Epidermal melanocyte (primary cell): ENCODE results near the gene PUS1.

ENCODE experiments used
- DNase-seq: peaks from one replicate; pipeline ENCODE4 v3.0.0; 2011; ENCODE audit warnings: low spot score; ENCODE audit not compliant: insufficient read length

The PUS1 gene

DNA sequence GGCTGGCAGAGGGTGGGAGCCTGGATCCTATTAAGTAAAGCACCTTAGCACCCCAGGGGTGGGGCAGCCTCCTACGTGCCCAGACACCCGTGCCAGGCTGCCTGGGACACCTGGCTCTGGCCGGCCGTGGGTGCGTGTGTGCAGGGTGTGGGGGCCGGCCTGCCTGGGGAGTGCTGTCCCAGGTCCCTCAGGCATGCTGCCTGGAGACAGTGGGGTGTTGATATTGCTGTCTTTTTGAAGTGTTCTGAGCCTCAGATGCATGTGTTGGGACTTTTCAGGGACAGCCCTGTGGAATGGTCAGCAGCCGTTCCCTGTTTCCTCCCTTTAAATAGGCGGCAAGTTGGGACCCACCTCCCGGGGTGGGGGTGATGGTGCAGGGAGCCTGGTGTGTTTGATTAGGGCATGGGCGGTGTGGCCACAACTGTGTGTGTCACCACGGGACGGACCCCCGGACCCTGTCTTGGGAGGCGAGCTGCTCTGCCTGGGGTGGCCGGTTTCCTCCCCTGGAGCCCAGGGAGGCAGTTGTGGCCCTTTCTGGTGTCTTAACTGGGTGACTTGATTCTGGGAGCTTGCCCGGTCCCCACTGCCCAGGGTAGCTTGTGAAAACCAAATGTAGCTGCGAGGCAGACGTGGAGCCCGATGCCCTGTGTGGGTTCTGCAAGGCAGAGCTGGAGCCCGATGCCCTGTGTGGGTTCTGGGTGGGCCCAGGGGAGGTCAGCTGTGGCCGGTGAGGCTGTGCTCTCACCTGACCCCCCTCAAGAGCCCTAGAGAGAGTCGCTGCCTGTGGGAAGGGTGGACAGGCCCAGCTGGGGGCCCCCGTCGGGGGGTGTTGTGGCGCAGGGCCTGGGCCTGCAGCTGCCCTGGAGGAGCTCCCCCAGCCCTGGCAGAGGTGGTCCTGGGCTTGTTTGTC is 26.5 kb upstream of the PUS1 start:
- no peak for DNase-seq

GRCh38 chr12:131903270-131904255 is 25.5 kb upstream of the PUS1 start:
- no peak for DNase-seq

DNA sequence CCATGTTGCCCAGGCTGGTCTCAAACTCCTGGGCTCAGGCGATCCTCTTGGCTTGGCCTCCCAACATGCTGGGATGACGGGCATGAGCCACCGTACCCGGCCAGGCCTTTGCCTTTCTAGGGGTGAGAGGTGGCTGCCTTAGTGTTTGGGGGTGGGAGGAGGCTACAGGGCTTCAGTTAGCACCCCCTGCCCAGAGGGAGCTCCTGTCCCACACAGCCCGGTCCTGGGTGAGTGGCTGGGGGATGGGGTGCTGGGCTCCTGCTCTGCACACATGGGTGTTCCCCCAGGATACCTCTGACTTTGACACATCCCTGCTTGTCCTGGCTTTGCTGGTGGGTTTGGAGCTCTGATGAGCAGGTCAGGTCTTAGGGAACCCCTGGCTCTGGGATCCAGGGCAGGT is 24.7 kb upstream of the PUS1 start:
- no peak for DNase-seq

- no peak for DNase-seq
Observed at GRCh38 chr12:131905081-131905629, 23.9 kb upstream of the PUS1 start.

GRCh38 chr12:131905630-131906091 is 23.4 kb upstream of the PUS1 start:
- no peak for DNase-seq

DNA sequence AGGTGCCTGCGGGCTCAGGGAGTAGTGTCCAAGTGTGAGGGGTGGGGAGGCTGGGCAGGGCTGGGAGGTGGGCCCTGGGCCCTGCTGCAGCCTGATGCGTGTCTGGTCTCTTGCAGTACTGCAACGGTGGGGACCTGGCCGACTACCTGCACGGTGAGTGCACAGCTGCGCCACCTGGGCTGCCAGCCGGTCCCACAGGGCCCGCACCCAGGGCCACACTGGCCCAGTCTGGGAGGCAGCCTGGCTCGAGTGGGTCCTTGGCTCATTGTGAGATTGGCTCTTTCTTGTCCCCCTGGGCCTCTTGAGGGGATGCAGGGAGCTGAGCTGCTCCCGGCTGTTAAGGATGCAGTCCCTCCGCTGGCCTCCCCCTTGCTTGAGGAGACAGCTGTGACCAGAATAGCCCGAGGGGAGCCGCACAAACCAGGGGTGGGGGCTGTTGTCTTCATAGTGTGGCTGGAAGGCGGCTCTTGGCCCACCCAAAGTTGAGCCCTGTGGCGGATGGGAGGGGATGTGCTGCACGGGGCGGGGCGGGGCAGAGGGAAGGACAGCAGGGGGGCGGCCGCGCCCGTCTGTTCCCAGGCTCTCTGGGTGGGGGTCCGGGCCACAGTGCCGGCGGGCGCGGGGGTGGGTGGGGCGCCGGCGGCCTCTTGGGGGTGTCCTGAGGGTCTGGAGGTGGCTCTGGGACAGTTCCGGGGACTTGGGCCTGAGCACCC is 21.5 kb upstream of the PUS1 start:
- DNase-seq = no peak

DNA sequence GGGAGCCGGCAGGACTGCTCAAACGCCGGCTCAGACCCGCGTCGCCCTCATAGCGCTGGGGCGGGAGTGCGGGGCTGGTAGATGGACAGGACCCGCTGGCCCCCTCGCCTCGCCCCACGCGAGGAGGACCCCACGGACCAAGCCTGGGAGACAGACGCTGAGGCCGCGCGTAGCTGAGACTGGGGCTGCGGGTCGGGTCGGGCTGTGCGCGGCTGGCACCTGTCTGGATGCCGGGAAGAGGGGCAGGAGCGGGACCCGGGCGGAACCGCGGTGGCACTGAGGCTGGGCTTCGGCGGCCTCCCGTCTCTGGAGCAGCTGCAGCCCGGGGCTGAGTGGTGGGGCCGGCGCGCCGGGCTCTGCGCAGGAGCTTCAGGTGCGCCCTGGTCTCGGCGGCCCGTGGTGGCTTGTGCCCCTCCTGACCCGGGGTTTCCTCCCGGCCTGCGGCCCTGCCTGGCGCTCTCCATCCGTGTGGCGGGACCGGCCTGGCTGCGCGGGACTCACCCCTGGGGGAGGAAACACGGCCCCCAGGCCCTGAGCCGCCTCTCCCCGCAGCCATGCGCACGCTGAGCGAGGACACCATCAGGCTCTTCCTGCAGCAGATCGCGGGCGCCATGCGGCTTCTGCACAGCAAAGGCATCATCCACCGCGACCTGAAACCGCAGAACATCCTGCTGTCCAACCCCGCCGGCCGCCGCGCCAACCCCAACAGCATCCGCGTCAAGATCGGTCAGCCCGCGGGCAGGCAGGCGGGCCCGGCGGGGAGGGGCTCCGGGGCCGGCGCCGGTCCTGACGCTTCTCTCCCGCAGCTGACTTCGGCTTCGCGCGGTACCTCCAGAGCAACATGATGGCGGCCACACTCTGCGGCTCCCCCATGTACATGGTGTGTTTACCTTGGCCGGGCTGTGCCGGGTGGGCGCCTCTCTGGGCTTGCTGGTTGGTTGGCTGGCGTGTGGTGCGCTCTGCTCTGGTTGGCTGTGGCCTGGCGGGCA is 20.7 kb upstream of the PUS1 start:
- DNase-seq = no peak

GRCh38 chr12:131909081-131909751 is 19.9 kb upstream of the PUS1 start:
- no peak for DNase-seq

DNA sequence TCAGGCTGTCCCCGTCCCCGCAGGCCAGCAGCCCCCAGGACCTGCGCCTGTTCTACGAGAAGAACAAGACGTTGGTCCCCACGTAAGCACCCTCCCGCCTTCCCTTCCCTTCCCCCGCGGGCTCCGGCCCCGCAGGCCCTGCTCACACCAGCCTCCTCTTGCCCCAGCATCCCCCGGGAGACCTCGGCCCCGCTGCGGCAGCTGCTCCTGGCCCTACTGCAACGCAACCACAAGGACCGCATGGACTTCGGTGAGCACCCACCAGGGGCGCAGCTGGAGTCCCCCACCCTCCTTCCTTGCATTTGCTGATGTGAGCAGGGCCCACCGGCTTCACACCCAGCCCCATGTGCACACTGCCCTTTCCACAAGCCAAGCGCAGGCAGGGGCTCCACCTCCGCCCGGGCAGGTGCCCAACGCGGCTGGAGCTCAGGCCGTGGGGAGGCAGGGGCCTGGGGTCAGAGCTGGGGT is 19.3 kb upstream of the PUS1 start:
- DNase-seq = no peak

DNA sequence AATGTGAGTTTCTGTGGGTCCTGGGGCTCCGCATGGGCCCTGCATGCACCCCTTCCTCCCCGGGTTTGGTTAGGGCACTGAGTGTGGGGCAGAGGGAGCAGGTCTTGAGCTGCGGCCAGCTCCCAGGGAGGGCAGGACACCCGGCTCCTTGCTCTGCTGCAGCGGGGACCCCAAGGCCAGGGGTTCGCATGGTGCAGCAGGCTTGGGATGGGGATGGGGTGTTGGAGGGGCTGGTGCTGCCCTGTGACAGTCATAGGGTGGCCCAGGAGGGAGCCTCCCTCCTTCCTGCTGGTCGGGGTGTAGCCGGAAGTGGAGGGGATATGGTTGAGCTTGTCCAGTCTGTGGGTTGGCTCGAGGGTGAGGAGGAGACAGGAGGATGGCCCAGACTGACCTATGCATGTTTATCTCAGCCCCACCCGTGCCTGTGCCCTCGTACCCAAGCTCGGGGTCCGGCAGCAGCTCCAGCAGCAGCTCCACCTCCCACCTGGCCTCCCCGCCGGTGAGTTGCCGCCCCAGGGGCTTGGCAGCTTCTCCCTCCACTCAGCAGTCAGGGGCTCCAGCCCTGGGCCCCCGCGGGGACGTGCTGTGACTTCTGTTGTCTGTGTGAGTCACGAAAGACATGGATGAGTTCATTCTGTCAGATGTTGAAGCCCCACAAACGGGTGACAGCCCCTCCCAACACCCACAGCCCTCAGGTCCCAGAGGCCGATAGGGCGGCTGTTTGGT is 18.6 kb upstream of the PUS1 start:
- no peak for DNase-seq

DNA sequence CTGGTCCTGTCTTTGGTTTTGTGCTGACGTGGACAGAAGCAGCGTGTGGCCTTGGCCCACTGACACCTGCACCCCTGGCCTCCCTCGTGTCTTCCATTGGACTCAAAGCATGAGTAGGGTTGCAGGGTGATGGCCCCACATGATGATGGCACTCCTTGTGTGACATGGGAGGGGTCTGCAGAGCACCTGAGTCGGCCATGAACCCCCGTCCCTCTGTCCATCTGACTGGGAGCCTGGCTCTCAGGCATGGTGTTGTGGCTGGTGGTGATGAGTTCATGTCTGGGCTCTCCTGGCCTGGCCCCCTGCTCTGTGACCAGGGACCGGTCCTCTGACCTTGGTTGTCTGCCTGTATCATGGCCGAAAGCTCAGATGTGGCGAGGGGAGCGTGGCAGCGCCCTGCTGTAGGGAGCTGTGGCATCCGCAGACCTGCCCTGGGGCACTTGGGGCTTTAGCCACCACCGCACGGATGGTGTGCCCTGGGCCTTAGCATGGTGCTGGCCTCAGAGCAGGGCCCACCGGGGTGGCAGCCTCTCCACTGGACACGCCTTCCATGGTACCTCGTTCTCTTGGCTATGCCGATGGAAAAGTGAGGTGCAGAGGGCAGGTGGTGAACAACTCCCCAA is 17.9 kb upstream of the PUS1 start:
- DNase-seq = no peak

- DNase-seq = no peak
Observed at GRCh38 chr12:131911851-131912477, 17.1 kb upstream of the PUS1 start.

DNA sequence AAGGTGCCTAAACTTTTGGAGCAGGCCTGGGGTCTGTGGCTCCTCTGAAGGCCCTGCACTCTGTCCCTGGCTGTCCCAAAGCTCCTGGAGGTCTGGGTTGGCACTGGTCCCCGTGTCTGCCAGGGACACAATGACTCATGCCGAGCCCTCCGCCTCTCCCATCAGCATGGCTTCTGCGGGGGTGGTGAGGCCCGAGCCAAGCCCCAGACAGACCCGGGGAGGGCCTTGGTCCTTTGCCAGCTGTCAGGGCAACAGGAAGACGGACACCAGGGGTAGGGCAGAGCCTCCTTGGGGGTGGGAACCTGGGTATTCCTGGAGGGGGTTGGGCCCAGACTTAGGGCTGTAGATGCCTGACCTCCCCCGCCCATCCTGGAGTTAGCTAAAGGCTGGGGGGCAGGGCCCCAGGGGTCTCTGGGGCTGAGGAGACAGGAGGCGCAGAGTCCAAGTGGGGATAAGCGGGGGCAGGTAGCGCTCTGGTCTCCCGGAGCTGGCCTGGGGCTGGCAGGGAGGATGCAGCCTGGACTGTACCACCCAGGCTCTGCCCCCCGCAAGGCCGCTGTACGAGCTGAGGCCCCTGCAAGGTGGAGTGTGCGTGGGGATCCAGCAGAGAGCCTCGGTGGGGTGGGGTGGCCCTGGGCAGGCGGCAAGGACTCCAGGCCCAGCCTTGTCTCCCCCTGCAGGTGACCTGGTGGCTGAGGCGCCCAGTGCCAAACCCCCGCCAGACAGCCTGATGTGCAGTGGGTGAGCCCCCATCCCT is 16.4 kb upstream of the PUS1 start:
- peak; percentile 90 for DNase-seq

- no peak for DNase-seq
Observed at GRCh38 chr12:131913666-131914065, 15.4 kb upstream of the PUS1 start.

- DNase-seq = no peak
Observed at GRCh38 chr12:131914179-131914702, 14.8 kb upstream of the PUS1 start.

DNA sequence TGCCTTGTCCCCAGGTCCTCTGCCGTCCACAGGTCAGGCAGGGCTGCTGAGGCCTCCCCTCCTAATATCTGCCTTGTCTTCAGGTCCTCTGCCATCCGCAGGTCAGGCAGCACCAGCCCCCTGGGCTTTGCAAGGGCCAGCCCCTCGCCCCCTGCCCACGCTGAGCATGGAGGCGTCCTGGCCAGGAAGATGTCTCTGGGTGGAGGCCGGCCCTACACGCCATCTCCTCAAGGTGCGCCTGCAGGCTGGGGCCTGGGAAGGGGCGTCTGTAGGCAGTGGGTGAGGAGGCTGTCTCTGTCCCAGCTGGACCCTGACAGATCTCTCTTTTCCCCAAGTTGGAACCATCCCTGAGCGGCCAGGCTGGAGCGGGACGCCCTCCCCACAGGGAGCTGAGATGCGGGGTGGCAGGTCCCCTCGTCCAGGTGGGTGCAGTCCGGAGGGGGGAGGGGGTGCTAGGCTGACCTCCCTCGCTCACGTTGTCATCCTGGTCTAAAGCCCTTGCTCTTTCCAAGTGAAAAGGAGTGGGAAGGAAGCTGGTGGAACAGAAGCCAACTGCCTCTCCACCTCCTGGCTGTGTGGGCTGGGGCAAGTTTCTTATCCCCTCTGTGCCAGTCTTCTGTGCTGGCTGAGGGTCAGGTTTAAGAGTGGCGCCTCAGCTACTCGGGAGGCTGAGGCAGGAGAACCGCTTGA is 13.9 kb upstream of the PUS1 start:
- no peak for DNase-seq
